NCI-H2227 treated with DMSO at 0.1 percent for 48 hours (cell line): Measurements from ENCODE around the gene GSTA2.
"Not testable (repeated sequence)": the region's sequence is repeated elsewhere in the genome, so short reads cannot be mapped to it uniquely, and the experiment has no call there.

Experiments used
- DNase-seq: peaks from one replicate; lab custom pipeline; 2025; lab: John Stamatoyannopoulos, UW

Gene GSTA2

DNA sequence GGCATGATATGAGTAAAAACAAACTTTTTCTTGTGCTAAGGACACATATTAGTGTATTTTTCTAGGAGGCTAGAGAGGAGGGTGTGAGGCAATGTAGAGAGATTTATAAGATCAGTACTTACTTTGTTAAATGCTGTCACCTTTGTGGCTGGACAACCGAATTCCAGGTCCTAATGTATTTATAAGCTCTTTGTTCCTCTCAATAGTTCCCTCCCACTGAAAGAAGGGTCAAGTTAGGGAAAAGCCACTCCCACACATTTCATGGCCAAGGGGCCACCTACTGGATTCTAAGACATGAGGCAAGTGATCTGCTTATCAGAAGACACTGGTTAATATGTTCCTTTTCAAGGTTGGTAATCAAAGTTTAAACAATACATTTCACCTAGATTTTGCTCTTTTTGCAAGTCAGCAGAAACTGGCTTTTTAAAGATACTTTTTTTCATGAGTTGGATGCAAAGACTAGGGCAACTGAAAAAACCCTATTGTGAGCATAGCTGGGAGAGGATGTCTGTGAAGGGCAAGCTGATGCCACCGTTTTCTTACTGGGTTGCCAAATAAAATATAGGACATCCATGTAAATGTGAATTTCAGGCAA, at the start of gene GSTA2:
Gene GSTA2 (minus strand): TSS at position 154 of the 595 bp plus-strand sequence. CDS start 5,528 bp downstream, outside the sequence.
- DNase-seq, result not testable (repeated sequence)

DNA sequence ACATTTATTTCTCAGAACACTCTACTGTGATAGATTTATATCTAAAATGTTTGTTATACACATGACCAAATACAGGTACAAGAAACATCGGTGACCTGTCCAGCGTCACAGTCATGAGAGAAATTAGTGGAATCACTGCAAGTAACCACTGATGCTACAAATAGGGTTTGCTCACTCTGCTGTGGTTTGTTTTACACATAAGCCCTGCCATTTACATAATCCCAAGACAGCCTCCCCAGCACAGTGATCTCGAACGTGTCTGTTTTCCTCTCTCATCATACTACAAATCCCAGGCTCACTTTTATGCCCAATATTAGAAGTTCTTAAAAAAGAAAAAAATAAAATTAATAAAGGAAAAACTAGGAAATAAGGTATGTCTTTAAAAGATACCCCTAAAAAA, 46.5 kb upstream of the GSTA2 start:
- DNase-seq, result not testable (repeated sequence)

DNA sequence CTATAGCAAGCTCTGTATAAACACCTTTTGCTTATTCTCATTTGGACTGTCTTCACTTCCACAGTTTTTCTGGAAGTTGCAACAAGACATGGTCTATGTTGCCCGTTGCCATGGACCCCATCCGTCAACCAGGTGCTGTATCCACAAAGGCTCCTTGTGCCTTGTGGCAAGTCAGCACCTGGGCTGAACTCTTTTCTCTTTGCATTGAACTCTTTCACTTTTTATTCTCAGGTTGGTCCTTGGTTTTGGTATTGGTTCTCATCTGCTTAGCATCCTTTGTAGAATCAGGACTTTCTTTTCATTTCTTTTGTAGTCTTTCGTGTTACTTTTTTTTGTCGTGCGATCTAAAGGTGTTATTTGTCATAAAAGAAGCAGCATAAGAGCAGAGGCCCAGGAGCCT, 45.4 kb upstream of the GSTA2 start:
- DNase-seq, result no peak

DNA sequence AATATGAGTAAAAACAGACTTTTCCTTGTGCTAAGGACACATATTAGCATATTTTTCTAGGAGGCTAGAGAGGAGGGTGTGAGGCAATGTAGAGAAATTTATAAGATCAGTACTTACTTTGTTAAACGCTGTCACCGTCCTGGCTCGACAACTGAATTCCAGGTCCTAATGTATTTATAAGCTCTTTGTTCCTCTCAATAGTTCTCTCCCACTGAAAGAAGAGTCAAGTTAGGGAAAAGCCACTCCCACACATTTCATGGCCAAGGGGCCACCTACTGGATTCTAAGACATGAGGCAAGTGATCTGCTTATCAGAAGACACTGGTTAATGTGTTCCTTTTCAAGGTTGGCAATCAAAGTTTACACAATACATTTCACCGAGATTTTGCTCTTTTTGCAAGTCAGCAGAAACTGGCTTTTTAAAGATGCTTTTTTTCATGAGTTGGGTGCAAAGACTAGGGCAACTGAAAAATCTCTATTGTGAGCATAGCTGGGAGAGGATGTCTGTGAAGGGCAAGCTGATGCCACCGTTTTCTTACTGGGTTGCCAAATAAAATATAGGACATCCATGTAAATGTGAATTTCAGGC, 40.5 kb upstream of the GSTA2 start, which contains the start of gene GSTA1:
Gene GSTA1 (minus strand): TSS at position 149 of the 588 bp plus-strand sequence. CDS start 4,549 bp downstream, outside the sequence.
- not testable (repeated sequence) for DNase-seq

DNA sequence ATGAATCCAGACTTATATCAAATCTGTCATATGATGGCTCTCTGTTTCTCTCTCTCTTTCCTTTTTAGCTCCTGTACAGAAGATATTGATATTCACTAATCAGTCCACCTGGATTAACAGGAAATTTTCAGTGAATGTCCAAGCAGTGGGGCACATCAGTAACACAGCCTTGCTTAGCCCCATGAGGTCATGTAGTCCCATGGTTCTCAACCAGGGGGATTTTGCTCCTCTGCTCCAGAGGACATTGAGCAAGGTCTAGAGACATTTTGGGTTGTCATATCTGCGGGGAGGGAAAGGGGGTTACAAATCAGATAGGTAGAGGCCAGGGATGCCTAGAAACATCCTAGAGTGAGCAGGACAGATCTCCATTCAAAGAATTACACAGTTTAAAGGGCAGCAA, 39.5 kb upstream of the GSTA2 start:
- DNase-seq, result no peak

DNA sequence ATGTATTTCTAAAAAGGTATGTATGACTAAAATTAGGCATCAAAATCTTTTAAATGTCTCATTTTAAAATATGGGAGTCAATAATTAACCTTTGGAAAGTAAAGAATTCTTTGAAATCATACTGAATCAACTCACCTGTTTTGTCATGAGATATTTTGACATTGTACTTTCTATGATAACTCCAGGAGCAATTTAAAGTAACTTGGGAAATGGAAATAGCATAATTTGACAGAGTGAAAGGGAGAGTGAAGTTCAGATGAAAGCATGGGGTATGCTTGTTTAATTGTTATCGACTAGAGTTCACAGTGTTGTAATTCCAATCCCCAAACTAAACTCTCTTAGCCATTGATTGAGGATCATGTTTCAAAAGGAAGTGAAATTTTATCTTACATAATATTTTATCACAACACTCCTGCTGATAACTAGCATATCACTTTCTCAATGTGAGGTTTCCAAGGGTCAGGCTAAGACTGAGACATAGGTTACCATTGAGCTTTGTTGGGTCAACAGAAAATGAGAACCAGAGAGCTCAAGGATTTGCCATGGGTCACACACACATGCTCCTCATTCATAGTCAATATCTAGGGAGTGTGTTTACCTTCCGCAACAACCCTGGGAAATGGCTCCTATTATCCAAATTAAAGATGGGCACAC, 38.0 kb upstream of the GSTA2 start:
- no peak for DNase-seq

- not testable (repeated sequence) for DNase-seq
These were observed 36.0 kb upstream of the GSTA2 start for GRCh38 chr6:52799272-52799671.

DNA sequence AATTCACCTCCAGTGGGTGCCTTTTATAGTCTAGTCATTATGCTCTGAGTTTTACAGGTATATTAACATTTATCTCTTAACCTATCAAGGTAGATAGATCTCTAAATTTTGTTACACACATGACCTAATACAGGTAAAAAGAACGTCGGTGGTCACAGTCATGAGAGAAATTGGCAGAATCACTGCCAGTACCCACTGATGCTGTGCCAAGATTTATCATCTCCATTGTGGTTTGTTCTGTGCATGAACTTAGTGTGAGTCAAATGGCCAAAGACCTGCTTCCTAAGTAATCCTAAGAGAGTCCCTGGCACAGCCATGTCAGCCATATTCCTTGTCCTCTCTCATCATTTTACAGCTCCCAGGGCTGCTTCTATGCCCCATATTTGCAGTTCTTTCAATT, 31.1 kb upstream of the GSTA2 start:
- DNase-seq, result not testable (repeated sequence)

- DNase-seq, result no peak
These were observed 27.6 kb upstream of the GSTA2 start for GRCh38 chr6:52790861-52791260.

DNA sequence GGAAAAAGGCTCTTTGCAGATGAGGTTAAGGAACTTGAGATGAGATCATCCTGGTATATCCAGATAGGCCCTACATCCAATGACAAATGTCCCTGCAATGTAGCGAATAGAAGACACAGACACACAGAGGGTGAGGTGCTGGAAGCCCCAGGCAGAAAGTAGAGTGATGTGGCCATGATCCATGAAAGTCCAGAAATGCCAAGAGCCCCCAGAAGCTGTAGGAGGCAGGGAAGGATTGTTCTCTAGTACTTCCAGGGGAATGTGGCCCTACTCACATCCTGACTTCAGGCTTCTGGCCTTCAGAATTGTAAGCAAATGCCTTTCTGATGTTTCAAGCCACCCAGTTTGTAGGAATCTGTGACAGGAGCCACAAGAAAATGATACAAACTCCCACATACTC, 26.4 kb upstream of the GSTA2 start:
- not testable (repeated sequence) for DNase-seq

- DNase-seq, result no peak
These were observed 25.2 kb upstream of the GSTA2 start for GRCh38 chr6:52788478-52788877.

DNA sequence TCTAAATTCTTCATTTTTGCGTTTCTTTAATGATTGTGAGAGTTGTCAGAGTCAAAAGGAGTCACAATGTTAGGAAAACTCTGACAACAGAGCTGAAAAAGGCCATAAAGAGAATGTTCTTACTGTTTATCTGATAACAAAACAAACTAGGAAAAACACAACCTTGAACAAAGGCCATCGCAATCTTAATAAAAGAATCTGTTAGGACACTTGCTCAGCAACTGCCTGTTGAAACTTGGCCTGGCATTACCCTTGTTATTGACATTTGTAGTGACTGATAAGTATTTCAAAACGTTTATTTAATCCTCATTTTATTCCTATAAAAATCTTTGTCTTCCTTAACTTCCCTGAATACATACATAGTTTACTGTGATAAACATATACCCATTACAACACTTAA, 24.6 kb upstream of the GSTA2 start:
- DNase-seq, result no peak

- DNase-seq, result no peak
These were observed 23.1 kb upstream of the GSTA2 start for GRCh38 chr6:52786249-52786956.

- DNase-seq, result not testable (repeated sequence)
These were observed 19.5 kb upstream of the GSTA2 start for GRCh38 chr6:52782696-52783274.

- not testable (repeated sequence) for DNase-seq
These were observed 18.9 kb upstream of the GSTA2 start for GRCh38 chr6:52782209-52782608.

GRCh38 chr6:52779237-52779636, 16.0 kb upstream of the GSTA2 start:
- no peak for DNase-seq

DNA sequence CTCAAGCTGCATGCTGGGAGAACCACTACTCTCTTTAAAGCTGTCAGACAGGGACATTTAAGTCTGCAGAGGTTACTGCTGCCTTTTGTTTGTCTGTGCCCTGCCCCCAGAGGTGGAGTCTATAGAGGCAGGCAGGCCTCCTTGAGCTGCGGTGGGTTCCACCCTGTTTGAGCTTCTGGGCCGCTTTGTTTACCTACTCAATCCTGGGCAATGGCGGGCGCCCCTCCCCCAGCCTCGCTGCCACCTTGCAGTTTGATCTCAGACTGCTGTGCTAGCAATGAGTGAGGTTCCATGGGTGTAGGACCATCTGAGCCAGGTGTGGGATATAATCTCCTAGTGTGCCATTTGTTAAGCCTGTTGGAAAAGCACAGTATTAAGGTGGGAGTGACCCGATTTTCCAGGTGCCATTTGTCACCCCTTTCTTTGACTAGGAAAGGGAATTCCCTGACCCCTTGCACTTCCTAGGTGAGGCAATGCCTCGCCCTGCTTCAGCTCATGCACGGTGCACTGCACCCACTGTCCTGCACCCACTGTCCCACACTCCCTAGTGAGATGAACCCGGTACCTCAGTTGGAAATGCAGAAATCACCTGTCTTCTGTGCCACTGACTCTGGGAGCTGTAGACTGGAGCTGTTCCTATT, 13.6 kb upstream of the GSTA2 start:
- not testable (repeated sequence) for DNase-seq

DNA sequence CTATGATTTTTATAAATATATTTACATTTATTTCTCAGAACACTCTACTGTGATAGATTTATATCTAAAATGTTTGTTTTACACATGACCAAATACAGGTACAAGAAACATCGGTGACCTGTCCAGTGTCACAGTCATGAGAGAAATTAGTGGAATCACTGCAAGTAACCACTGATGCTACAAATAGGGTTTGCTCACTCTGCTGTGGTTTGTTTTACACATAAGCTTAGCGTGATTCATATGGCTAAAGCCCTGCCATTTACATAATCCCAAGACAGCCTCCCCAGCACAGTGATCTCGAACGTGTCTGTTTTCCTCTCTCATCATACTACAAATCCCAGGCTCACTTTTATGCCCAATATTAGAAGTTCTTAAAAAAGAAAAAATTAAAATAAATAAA, 6.1 kb upstream of the GSTA2 start:
- not testable (repeated sequence) for DNase-seq

GRCh38 chr6:52767658-52768057, 4.4 kb upstream of the GSTA2 start:
- DNase-seq, result not testable (repeated sequence)

GRCh38 chr6:52761673-52762491, 1.4 kb downstream of the GSTA2 start:
- DNase-seq, result not testable (repeated sequence)
